GM10248 (cell line): ENCODE data around the gene NFS1.

Experiments used
- CTCF ChIA-PET: fragments of 300-600 bp; sonication (Branson Sonifier 250); formaldehyde crosslinking; extraction: SDS; loops from one replicate; lab custom pipeline; 2021; ENCODE audit warnings: antibody characterized with exemption; lab: Yijun Ruan, JAX
- POLR2A ChIA-PET: fragments of 350-650 bp; sonication (Branson Sonifier 250); formaldehyde crosslinking; extraction: SDS; loops from one replicate; lab custom pipeline; 2020; ENCODE audit warnings: antibody characterized with exemption; lab: Yijun Ruan, JAX
- DNase-seq: peaks from one replicate; pipeline ENCODE4 v3.0.0; 2012; ENCODE audit errors: extremely low spot score
- CTCF ChIP-seq: IDR thresholded peaks from 2 replicates; pipeline ENCODE4 v1.5.1; 2012; ENCODE audit warnings: mild to moderate bottlenecking, low read depth; ENCODE audit errors: extremely low read depth, missing control alignments, control extremely low read depth

NFS1 gene

GRCh38 chr20:35739294-35740163 lies 40.4 kb upstream of the NFS1 start:
- TF ChIP-seq CTCF: no peak
- no peak for DNase-seq
- ChIA-PET CTCF (interaction anchor here (0.9 to 1.9 kb wide), 5 partner anchors 11 to 145 kb away, joined by 3 to 4 read pairs (median 4); no protein-coding TSS in a partner anchor), POLR2A (interaction anchor here (0.6 to 7.4 kb wide), 6 partner anchors 9 to 215 kb away, joined by 3 to 81 read pairs (median 4); partner anchors contain the start of gene SCAND1)

GRCh38 chr20:35738410-35739179 lies 39.4 kb upstream of the NFS1 start:
- no peak for DNase-seq
- no peak for TF ChIP-seq CTCF
- CTCF ChIA-PET: interaction anchor here (1.6 to 1.9 kb wide), 2 partner anchors 62 to 119 kb away, joined by 3 to 4 read pairs; no protein-coding TSS in a partner anchor
- POLR2A ChIA-PET: interaction anchor here (1.2 to 7.4 kb wide), 2 partner anchors 9 to 19 kb away, joined by 4 to 81 read pairs; no protein-coding TSS in a partner anchor

GRCh38 chr20:35737865-35738333 lies 38.7 kb upstream of the NFS1 start:
- POLR2A ChIA-PET: interaction anchor here (0.6 to 7.4 kb wide), 8 partner anchors 8 to 866 kb away, joined by 3 to 81 read pairs (median 4); no protein-coding TSS in a partner anchor
- no peak for DNase-seq
- no peak for TF ChIP-seq CTCF
- CTCF ChIA-PET: no interaction called here

- DNase-seq: no peak
- ChIA-PET POLR2A (interaction anchor here (1.1 to 2.1 kb wide), 3 partner anchors 10 to 30 kb away, joined by 4 to 8 read pairs (median 6); no protein-coding TSS in a partner anchor), CTCF (no interaction called here)
- no peak for TF ChIP-seq CTCF
These were observed 36.8 kb upstream of the NFS1 start for GRCh38 chr20:35735826-35736470.

- no peak for DNase-seq
- CTCF ChIA-PET: no interaction called here
- no peak for TF ChIP-seq CTCF
- POLR2A ChIA-PET: interaction anchor here (0.9 to 2.1 kb wide), 4 partner anchors 10 to 29 kb away, joined by 3 to 8 read pairs (median 6); no protein-coding TSS in a partner anchor
These were observed 35.9 kb upstream of the NFS1 start for GRCh38 chr20:35734777-35735649.
